ENCODE results near the gene CD2.

Gene CD2, protein sequence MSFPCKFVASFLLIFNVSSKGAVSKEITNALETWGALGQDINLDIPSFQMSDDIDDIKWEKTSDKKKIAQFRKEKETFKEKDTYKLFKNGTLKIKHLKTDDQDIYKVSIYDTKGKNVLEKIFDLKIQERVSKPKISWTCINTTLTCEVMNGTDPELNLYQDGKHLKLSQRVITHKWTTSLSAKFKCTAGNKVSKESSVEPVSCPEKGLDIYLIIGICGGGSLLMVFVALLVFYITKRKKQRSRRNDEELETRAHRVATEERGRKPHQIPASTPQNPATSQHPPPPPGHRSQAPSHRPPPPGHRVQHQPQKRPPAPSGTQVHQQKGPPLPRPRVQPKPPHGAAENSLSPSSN

DNA sequence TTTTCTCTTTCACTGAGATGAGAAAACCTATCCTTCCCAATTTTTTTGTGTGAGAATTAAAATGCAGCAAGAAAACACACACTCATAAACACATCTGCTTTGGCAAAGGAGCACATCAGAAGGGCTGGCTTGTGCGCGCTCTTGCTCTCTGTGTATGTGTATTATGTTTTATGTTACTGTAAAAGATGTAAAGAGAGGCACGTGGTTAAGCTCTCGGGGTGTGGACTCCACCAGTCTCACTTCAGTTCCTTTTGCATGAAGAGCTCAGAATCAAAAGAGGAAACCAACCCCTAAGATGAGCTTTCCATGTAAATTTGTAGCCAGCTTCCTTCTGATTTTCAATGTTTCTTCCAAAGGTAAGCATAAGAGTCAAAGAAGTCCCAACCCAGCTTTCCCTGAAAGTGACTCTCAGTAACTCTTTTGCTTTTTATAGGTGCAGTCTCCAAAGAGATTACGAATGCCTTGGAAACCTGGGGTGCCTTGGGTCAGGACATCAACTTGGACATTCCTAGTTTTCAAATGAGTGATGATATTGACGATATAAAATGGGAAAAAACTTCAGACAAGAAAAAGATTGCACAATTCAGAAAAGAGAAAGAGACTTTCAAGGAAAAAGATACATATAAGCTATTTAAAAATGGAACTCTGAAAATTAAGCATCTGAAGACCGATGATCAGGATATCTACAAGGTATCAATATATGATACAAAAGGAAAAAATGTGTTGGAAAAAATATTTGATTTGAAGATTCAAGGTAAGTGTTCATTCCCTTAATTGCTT lies at the start of gene CD2:
Gene CD2, plus strand, starts transcription at position 233 of the 780 bp plus-strand sequence. Its CDS starts 63 bp downstream, at position 296.
- no peak within 1 kb of the TSS for H3K4me3 ChIP-seq (ENCODE audit: control insufficient read depth, low read depth, low read length)
- no peak for TF ChIP-seq CTCF (conservative IDR thresholded peaks at IDR 0.05; ENCODE audit: control insufficient read depth, insufficient read depth, low read depth, low read length)
- DNase-seq (ENCODE audit: low read depth) = no peak

- no peak for TF ChIP-seq CTCF (conservative IDR thresholded peaks at IDR 0.05; ENCODE audit: control insufficient read depth, insufficient read depth, low read depth, low read length)
- no peak overlapping the region for H3K4me3 ChIP-seq (ENCODE audit: control insufficient read depth, low read depth, low read length)
- DNase-seq (ENCODE audit: low read depth) = no peak
These were observed 48.1 kb upstream of the CD2 start for GRCh38 chr1:116706123-116706522.

DNA sequence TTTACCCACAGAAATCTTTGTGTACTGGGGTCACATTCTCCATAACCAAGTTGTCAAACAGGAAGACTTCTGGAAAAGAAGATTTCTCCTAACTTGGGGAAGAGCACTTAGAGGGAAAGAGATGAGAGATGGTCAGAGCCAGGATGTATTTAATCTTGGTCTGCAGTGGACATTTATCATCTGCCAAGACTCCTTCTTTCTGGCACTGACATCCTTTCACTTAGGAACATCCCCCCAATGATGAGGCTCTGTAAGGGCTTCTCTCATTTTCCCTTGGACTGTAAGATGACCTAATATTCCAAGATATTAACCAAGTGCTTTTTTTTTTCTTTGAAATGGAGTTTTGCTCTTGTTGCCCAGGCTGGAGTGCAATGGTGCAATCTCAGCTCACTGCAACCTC lies 47.4 kb upstream of the CD2 start:
- H3K4me3 ChIP-seq (ENCODE audit: control insufficient read depth, low read depth, low read length) = no peak overlapping the region
- TF ChIP-seq CTCF (conservative IDR thresholded peaks at IDR 0.05; ENCODE audit: control insufficient read depth, insufficient read depth, low read depth, low read length) = no peak

GRCh38 chr1:116708255-116708900 lies 45.9 kb upstream of the CD2 start:
- no peak for DNase-seq (ENCODE audit: low read depth)
- TF ChIP-seq CTCF (conservative IDR thresholded peaks at IDR 0.05; ENCODE audit: control insufficient read depth, insufficient read depth, low read depth, low read length) = no peak
- H3K4me3 ChIP-seq (ENCODE audit: control insufficient read depth, low read depth, low read length) = no peak overlapping the region

More for the DNA sequence above, 47.4 kb upstream of the CD2 start:
- no peak for DNase-seq (ENCODE audit: low read depth)

DNA sequence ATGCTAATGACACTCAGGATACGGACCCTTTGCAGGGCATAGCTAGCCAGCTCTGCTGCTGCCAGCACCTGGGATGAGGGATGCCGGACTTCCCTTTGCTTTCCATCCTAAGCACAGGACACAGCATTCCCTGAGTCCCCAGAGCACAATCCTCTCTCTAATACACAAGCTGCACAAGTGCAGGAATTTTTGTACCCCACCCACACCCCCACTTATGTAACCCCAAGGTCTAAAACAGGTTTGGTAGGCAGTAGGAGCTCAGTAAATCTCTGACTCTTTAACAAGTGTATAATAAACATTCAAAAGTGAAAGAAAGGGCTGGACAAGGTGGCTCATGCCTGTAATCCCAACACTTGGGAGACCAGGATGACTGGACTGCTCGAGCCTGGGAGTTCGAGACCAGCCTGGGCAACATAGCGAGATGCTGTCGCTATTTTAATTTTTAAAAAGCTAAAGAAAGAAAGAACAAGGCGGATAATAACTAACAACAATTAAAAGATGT lies 44.5 kb upstream of the CD2 start:
- TF ChIP-seq CTCF (conservative IDR thresholded peaks at IDR 0.05; ENCODE audit: control insufficient read depth, insufficient read depth, low read depth, low read length) = no peak
- DNase-seq (ENCODE audit: low read depth) = no peak
- no peak overlapping the region for H3K4me3 ChIP-seq (ENCODE audit: control insufficient read depth, low read depth, low read length)

- TF ChIP-seq CTCF (conservative IDR thresholded peaks at IDR 0.05; ENCODE audit: control insufficient read depth, insufficient read depth, low read depth, low read length) = no peak
- no peak overlapping the region for H3K4me3 ChIP-seq (ENCODE audit: control insufficient read depth, low read depth, low read length)
- DNase-seq (ENCODE audit: low read depth) = no peak
These were observed 43.6 kb upstream of the CD2 start for GRCh38 chr1:116710420-116711262.
